ENCODE data around the gene RNF121. TPM values are rescaled to one million over a fixed set of nuclear protein-coding genes. Genes with fewer than 3 reads are reported as not detected.

The RNF121 gene
- total and polyA plus RNA-seq, 2 of the 8 experiments (the other 6 are each of a cell fraction or from before 2014, with no cell fraction given): 39.7 to 51.6 TPM

- TF ChIP-seq CHD7 (IDR thresholded peaks at IDR 0.05; ENCODE audit: insufficient replicate concordance, low read length): no peak
Measured at GRCh38 chr11:71937826-71938225, 9.0 kb downstream of the RNF121 start (continued).

Measured in H1 (cell line).